ENCODE measurements around the gene ZNF837. TPM values are rescaled to one million over a fixed set of nuclear protein-coding genes. Genes with fewer than 3 reads are reported as not detected.

ZNF837 gene
- total and polyA plus RNA-seq, 12 donors: 0.11 to 0.90 (median 0.41) TPM

DNA sequence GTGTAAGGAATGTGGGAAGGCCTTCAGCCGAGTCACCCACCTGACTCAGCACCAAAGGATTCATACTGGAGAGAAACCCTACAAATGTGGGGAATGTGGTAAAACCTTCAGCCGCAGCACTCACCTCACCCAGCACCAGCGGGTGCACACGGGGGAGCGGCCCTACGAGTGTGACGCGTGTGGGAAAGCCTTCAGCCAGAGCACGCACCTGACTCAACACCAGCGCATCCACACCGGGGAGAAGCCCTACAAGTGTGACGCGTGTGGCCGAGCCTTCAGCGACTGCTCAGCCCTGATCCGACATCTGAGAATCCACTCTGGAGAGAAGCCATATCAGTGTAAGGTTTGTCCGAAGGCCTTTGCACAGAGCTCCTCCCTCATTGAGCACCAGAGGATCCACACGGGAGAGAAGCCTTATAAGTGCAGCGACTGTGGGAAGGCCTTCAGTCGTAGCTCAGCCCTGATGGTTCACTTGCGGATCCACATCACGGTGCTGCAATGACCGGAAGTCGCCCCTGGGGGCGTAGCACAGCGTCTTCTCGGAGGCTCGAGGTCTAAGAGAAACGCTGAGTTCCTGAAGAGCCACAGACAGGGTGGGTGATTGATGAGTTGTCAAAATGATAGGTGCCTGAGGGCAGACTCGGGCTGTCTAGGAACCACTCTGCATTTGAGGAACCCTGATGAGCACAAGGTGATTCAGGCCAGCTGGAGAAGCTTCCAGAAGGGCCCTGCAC, 41.8 kb downstream of the ZNF837 start:
- DNase-seq (no peak), ATAC-seq (no peak)
- 79 to 80% methylated on average over 30 of the region's 30 CpGs for WGBS, 2 donors
- TF ChIP-seq, protein P1, sequence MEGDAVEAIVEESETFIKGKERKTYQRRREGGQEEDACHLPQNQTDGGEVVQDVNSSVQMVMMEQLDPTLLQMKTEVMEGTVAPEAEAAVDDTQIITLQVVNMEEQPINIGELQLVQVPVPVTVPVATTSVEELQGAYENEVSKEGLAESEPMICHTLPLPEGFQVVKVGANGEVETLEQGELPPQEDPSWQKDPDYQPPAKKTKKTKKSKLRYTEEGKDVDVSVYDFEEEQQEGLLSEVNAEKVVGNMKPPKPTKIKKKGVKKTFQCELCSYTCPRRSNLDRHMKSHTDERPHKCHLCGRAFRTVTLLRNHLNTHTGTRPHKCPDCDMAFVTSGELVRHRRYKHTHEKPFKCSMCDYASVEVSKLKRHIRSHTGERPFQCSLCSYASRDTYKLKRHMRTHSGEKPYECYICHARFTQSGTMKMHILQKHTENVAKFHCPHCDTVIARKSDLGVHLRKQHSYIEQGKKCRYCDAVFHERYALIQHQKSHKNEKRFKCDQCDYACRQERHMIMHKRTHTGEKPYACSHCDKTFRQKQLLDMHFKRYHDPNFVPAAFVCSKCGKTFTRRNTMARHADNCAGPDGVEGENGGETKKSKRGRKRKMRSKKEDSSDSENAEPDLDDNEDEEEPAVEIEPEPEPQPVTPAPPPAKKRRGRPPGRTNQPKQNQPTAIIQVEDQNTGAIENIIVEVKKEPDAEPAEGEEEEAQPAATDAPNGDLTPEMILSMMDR (IDR thresholded peaks at IDR 0.05): no peak
- H3K4me3 ChIP-seq: no peak overlapping the region
- no peak overlapping the region for H3K27ac ChIP-seq
- peaks cover 0 to 4% (median 0%) of the 10 kb centered on the region in 11 donors for H3K9me3 ChIP-seq
- no peaks in the 10 kb centered on the region for H3K4me1 ChIP-seq
- intact Hi-C loops (cut with DNase I): no loop called here
- no peaks in the 10 kb centered on the region for H3K27me3 ChIP-seq
- H3K36me3 ChIP-seq: peaks cover 0 to 66% (median 17%) of the 10 kb centered on the region in 9 donors

DNA sequence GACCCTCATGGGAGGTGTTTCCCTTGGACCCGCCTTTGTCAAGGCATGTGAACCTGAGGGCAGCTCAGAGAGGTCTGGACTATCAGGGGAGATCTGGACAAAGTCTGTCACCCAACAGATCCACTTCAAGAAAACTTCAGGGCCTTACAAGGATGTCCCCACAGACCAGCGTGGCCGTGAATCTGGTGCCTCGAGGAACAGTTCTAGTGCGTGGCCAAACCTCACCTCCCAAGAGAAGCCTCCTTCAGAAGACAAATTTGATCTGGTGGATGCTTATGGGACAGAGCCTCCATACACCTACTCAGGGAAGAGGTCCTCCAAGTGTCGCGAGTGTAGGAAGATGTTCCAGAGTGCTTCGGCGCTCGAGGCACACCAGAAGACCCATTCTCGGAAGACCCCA, 42.5 kb downstream of the ZNF837 start:
- H3K4me3 ChIP-seq: no peak overlapping the region
- peaks cover 0 to 4% (median 0%) of the 10 kb centered on the region in 11 donors for H3K9me3 ChIP-seq
- H3K27me3 ChIP-seq: no peaks in the 10 kb centered on the region
- intact Hi-C loops (cut with DNase I): no loop called here
- TF ChIP-seq, protein P1 (IDR thresholded peaks at IDR 0.05): no peak
- H3K36me3 ChIP-seq: peaks cover 0 to 66% (median 17%) of the 10 kb centered on the region in 9 donors
- H3K4me1 ChIP-seq: no peaks in the 10 kb centered on the region
- WGBS, 2 donors: 98 to 100% methylated on average over 11 of the region's 11 CpGs
- DNase-seq: no peak
- H3K27ac ChIP-seq: no peak overlapping the region
- ATAC-seq: no peak

DNA sequence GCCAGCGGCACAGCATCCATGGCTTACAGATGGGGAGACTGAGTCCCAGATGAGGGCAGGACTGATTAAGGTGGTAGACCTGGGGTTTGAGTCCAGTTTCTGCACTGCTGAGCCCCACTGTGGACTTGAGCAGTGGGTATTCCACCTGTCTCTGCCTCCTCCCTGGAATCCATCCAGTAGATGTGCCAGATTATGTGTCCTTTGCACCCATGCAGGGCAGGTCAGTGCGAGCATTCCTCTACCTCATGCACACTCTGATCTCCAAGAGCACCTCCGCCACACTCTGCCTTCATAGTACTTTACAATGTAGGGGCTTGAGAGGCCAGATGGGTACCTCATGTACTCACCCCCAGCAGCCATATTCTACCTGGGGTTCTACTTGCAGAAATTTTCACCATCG, 44.0 kb downstream of the ZNF837 start:
- peaks cover 0 to 4% (median 0%) of the 10 kb centered on the region in 11 donors for H3K9me3 ChIP-seq
- H3K27ac ChIP-seq: no peak overlapping the region
- DNase-seq: no peak
- 95 to 99% methylated on average over 4 of the region's 4 CpGs for WGBS, 2 donors
- intact Hi-C loops (cut with DNase I): no loop called here
- ATAC-seq: no peak
- peaks cover 0 to 65% (median 17%) of the 10 kb centered on the region in 9 donors for H3K36me3 ChIP-seq
- H3K4me3 ChIP-seq: no peak overlapping the region
- TF ChIP-seq, protein P1 (IDR thresholded peaks at IDR 0.05): no peak
- no peaks in the 10 kb centered on the region for H3K4me1 ChIP-seq
- H3K27me3 ChIP-seq: no peaks in the 10 kb centered on the region

DNA sequence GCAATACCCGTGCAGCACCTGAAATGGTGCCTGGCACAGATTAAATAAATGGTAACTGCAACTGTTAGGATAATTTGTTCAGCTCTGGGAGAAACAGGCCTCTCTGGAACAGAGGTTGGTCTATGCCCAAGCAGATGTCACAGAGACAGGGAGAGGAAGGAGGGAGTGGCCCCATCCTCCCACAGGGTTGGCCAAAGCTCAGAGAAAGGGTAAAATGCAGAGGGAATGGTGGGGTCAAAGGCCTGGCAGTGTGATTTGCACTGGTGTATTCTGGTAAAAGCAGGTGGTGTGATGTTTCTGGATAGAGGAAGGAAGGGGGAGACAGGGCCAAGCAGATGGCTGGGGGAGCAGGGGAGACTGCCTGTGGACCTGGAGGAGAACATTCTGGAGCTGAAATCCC, 44.6 kb downstream of the ZNF837 start:
- Histone ChIP-seq H3K4me1 (no peaks in the 10 kb centered on the region), H3K27ac (no peak overlapping the region), H3K9me3 (peaks cover 0 to 4% (median 0%) of the 10 kb centered on the region in 11 donors), H3K4me3 (no peak overlapping the region), H3K27me3 (no peaks in the 10 kb centered on the region), H3K36me3 (peaks cover 0 to 61% (median 17%) of the 10 kb centered on the region in 9 donors)
- WGBS, 2 donors: 96 to 97% methylated on average over 1 of the region's 1 CpG
- intact Hi-C loops (cut with DNase I): no loop called here
- ATAC-seq: no peak
- TF ChIP-seq, protein P1 (IDR thresholded peaks at IDR 0.05): no peak
- no peak for DNase-seq
